GM23338 (cell line): ENCODE measurements around the gene SPAG16. TPM values are rescaled to one million over a fixed set of nuclear protein-coding genes. Genes with fewer than 3 reads are reported as not detected.

Experiments
- ATAC-seq: fragments of 200-7000 bp; cut with Tn5 transposase; 3 replicates; pipeline ENCODE4 v1.9.1; 2020
- DNase-seq: peaks from one replicate; pipeline ENCODE4 v3.0.0-alpha.2; 2015; ENCODE audit warnings: low spot score
- H2AFZ ChIP-seq: fragments of 200-600 bp; sonication (generic); 2 replicates; pipeline ENCODE4 v1.8.0; 2016; ENCODE audit warnings: antibody characterized with exemption, mild to moderate bottlenecking, moderate library complexity
- H3F3A ChIP-seq: fragments of 200-600 bp; sonication (generic); replicated peaks from 2 replicates; pipeline ENCODE4 v1.8.0; 2017; ENCODE audit warnings: antibody characterized with exemption, mixed run types, low read depth
- H3K27ac ChIP-seq: fragments of 200-600 bp; sonication (generic); 2 replicates; pipeline ENCODE4 v1.6.1; 2016; ENCODE audit warnings: low read depth
- H3K27me3 ChIP-seq: fragments of 200-600 bp; sonication (generic); 2 replicates; pipeline ENCODE4 v1.8.0; 2016; ENCODE audit warnings: mild to moderate bottlenecking, mixed run types, moderate library complexity; ENCODE audit not compliant: insufficient read depth
- H3K36me3 ChIP-seq: fragments of 200-600 bp; sonication (generic); 2 replicates; pipeline ENCODE4 v1.8.0; 2016; ENCODE audit warnings: mild to moderate bottlenecking; ENCODE audit not compliant: insufficient read depth
- H3K4me1 ChIP-seq: fragments of 200-600 bp; sonication (generic); 2 replicates; pipeline ENCODE4 v1.8.0; 2016; ENCODE audit warnings: mild to moderate bottlenecking, moderate library complexity; ENCODE audit not compliant: insufficient read depth
- H3K4me2 ChIP-seq: fragments of 200-600 bp; sonication (generic); 2 replicates; pipeline ENCODE4 v1.7.1; 2017; ENCODE audit warnings: mixed run types
- H3K4me3 ChIP-seq: fragments of 200-600 bp; sonication (generic); 2 replicates; pipeline ENCODE4 v1.6.1; 2016; ENCODE audit warnings: mixed run types
- H3K79me2 ChIP-seq: fragments of 200-600 bp; sonication (generic); replicated peaks from 2 replicates; pipeline ENCODE4 v1.8.0; 2017; ENCODE audit warnings: mild to moderate bottlenecking; ENCODE audit not compliant: insufficient read depth
- H3K9me2 ChIP-seq: fragments of 200-600 bp; sonication (generic); 2 replicates; pipeline ENCODE4 v1.8.0; 2017; ENCODE audit not compliant: insufficient read depth
- H4K20me1 ChIP-seq: fragments of 200-600 bp; sonication (generic); replicated peaks from 2 replicates; pipeline ENCODE4 v1.8.0; 2017; ENCODE audit warnings: mild to moderate bottlenecking; ENCODE audit not compliant: insufficient read depth
- H3K27ac Mint-ChIP-seq: 2 replicates; pipeline ENCODE4 v1.8.0; 2020; ENCODE audit warnings: inconsistent platforms, mild to moderate bottlenecking, moderate library complexity, mixed read lengths
- H3K27me3 Mint-ChIP-seq: 3 replicates; pipeline ENCODE4 v1.8.0; 2022; ENCODE audit warnings: low read depth, mild to moderate bottlenecking, moderate library complexity, mixed read lengths, inconsistent platforms; ENCODE audit not compliant: insufficient read depth, poor library complexity
- H3K36me3 Mint-ChIP-seq: 3 replicates; pipeline ENCODE4 v1.8.0; 2021; ENCODE audit warnings: low read depth, mild to moderate bottlenecking, inconsistent platforms, moderate library complexity, mixed read lengths
- H3K4me1 Mint-ChIP-seq: 3 replicates; pipeline ENCODE4 v1.8.0; 2020; ENCODE audit warnings: mild to moderate bottlenecking, inconsistent platforms, mixed read lengths
- H3K4me3 Mint-ChIP-seq: 3 replicates; pipeline ENCODE4 v1.8.0; 2021; ENCODE audit warnings: moderate library complexity, mild to moderate bottlenecking, inconsistent platforms, mixed read lengths
- H3K9me3 Mint-ChIP-seq: 3 replicates; pipeline ENCODE4 v1.8.0; 2020; ENCODE audit warnings: moderate library complexity, mild to moderate bottlenecking, inconsistent platforms, mixed read lengths
- CREB1 ChIP-seq: fragments of 250-450 bp; sonication (Bioruptor Pico); IDR thresholded peaks from 2 replicates; pipeline ENCODE4 v1.5.0; 2020; ENCODE audit warnings: low read depth, mild to moderate bottlenecking, moderate library complexity
- ETS1 ChIP-seq: IDR thresholded peaks from 2 replicates; pipeline ENCODE4 v1.6.1; 2016; ENCODE audit warnings: antibody characterized with exemption
- EZH2 ChIP-seq: fragments of 200-600 bp; sonication (generic); IDR thresholded peaks from one replicate; pipeline ENCODE4 v1.8.0; 2017; ENCODE audit warnings: antibody characterized with exemption, mild to moderate bottlenecking, low read depth; ENCODE audit not compliant: unreplicated experiment
- EZH2phosphoT487 ChIP-seq: fragments of 200-600 bp; sonication (generic); IDR thresholded peaks from one replicate; pipeline ENCODE4 v1.8.1; 2018; ENCODE audit warnings: antibody characterized with exemption; ENCODE audit not compliant: unreplicated experiment
- JUNB ChIP-seq: IDR thresholded peaks from one replicate; pipeline ENCODE4 v1.6.1; 2016; ENCODE audit warnings: antibody characterized with exemption; ENCODE audit not compliant: unreplicated experiment
- NANOG ChIP-seq: IDR thresholded peaks from 2 replicates; pipeline ENCODE4 v1.6.1; 2016; ENCODE audit warnings: antibody characterized with exemption, borderline replicate concordance
- POLR2AphosphoS5 ChIP-seq: IDR thresholded peaks from 2 replicates; pipeline ENCODE4 v1.6.1; 2016; ENCODE audit warnings: antibody characterized with exemption, low read depth
- STAT1 ChIP-seq: IDR thresholded peaks from one replicate; pipeline ENCODE4 v1.6.1; 2016; ENCODE audit warnings: antibody characterized with exemption; ENCODE audit not compliant: unreplicated experiment
- ZNF114 ChIP-seq: fragments of 250-450 bp; sonication (Bioruptor Pico); IDR thresholded peaks from 2 replicates; pipeline ENCODE4 v1.5.0; 2020; ENCODE audit warnings: mild to moderate bottlenecking, moderate library complexity
- ZNF331 ChIP-seq: fragments of 250-450 bp; sonication (Bioruptor Pico); IDR thresholded peaks from 2 replicates; pipeline ENCODE4 v1.5.0; 2020; ENCODE audit warnings: low read depth, mild to moderate bottlenecking, moderate library complexity
- ZNF462 ChIP-seq: fragments of 250-450 bp; sonication (Bioruptor Pico); IDR thresholded peaks from 2 replicates; pipeline ENCODE4 v1.5.0; 2020; ENCODE audit warnings: mild to moderate bottlenecking, moderate library complexity
- polyA plus RNA-seq: library from polyadenylated mRNA; unstranded; fragments of >200 nt; fragmentation: Nextera tagmentation; extraction: Ambion mirVana; gene quantifications from 2 replicates; pipeline ENCODE4 v1.2.1, GENCODE V29; 2016
- total RNA-seq: library from RNA; depleted of rRNA; stranded (reverse); fragments of >200 nt; shearing (Covaris generic); gene quantifications from 2 replicates; pipeline ENCODE4 v1.2.3, GENCODE V29; 2014
- TF ChIP-seq, protein P1 (sequence below), 2 experiments: fragments of 200-600 bp in 1 of 2; sonication (generic) in 1 of 2; conservative IDR thresholded peaks; 2 replicates each; pipeline versions ENCODE4 v1.5.1 to v1.6.1; 2016 to 2017; ENCODE audit warnings: antibody characterized with exemption in 2 of 2, low read depth in 2 of 2, mild to moderate bottlenecking in 2 of 2, moderate library complexity in 1 of 2
- TF ChIP-seq, protein P2 (sequence below): IDR thresholded peaks from one replicate; pipeline ENCODE4 v1.6.1; 2018; ENCODE audit warnings: antibody characterized with exemption; ENCODE audit not compliant: unreplicated experiment

SPAG16 gene
- total and polyA plus RNA-seq, 2 experiments from 2014 or later = 19.7 to 47.8 TPM

DNA sequence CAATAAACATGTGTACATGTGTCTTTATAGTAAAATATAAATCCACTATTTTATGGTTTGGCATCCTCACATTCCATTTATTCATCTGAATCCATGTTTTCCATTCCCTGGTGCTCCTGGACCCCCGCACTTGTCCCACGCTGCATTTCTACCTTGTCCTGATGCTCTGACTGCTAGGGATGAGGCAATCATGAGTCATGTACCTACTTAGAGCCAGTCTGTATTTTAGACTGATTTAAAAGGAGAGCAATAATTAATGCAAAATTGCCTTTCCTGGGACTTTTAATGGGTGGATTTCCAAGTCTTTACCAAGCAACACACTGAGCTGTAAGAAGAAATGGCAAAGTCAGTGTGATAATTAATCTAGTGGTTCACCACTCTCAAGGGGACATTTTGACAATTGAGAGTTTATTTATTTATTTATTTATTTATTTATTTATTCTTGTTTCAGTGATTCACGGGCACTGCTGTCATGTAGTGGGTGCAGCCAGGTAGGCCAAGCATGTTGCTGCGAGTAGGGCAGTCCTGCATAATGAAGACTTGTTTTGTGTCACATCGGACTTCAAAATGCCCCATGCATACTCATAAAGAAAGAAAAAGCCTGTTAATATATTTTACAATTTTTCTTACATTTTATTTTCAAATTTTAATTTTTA, 707.3 kb downstream of the SPAG16 start:
- H3K36me3 Mint-ChIP-seq = no peaks in the 10 kb centered on the region
- H3K27ac Mint-ChIP-seq = no peak overlapping the region
- peaks cover 8% of the 10 kb centered on the region; the same call in 2 of the 3 replicates for H3K4me1 Mint-ChIP-seq
- no peak overlapping the region for H3K4me3 Mint-ChIP-seq
- no peaks in the 10 kb centered on the region for H3K27me3 Mint-ChIP-seq
- Histone ChIP-seq H4K20me1 (no peaks in the 10 kb centered on the region), H3K4me3 (no peak overlapping the region), H3K9me2 (no peaks in the 10 kb centered on the region; the same call in 1 of the 2 replicates), H2AFZ (no peak overlapping the region), H3K27ac (no peak overlapping the region), H3K4me2 (no peak overlapping the region), H3K4me1 (0 out of 2 replicates have a peak, but pooled peaks cover 5% of the 10 kb centered on the region), H3F3A (no peaks in the 10 kb centered on the region), H3K79me2 (no peaks in the 10 kb centered on the region), H3K36me3 (no peaks in the 10 kb centered on the region), H3K27me3 (no peaks in the 10 kb centered on the region)
- DNase-seq (no peak), ATAC-seq (no peak)
- no peak for TF ChIP-seq CREB1 (CRISPR knock-in tag)
- no peak for TF ChIP-seq POLR2AphosphoS5
- TF ChIP-seq, protein P1, sequence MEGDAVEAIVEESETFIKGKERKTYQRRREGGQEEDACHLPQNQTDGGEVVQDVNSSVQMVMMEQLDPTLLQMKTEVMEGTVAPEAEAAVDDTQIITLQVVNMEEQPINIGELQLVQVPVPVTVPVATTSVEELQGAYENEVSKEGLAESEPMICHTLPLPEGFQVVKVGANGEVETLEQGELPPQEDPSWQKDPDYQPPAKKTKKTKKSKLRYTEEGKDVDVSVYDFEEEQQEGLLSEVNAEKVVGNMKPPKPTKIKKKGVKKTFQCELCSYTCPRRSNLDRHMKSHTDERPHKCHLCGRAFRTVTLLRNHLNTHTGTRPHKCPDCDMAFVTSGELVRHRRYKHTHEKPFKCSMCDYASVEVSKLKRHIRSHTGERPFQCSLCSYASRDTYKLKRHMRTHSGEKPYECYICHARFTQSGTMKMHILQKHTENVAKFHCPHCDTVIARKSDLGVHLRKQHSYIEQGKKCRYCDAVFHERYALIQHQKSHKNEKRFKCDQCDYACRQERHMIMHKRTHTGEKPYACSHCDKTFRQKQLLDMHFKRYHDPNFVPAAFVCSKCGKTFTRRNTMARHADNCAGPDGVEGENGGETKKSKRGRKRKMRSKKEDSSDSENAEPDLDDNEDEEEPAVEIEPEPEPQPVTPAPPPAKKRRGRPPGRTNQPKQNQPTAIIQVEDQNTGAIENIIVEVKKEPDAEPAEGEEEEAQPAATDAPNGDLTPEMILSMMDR (conservative IDR thresholded peaks at IDR 0.05; ENCODE audit: low read depth in 2 of 2) = no peak
- no peak for TF ChIP-seq ZNF114 (CRISPR knock-in tag)
- no peak for TF ChIP-seq EZH2
- no peak for TF ChIP-seq NANOG
- TF ChIP-seq EZH2phosphoT487 = no peak
- no peak for TF ChIP-seq ZNF331 (CRISPR knock-in tag)
- TF ChIP-seq JUNB = no peak
- TF ChIP-seq ZNF462 (CRISPR knock-in tag) = no peak
- TF ChIP-seq STAT1 = no peak
- no peak for TF ChIP-seq ETS1
- TF ChIP-seq, protein P2, sequence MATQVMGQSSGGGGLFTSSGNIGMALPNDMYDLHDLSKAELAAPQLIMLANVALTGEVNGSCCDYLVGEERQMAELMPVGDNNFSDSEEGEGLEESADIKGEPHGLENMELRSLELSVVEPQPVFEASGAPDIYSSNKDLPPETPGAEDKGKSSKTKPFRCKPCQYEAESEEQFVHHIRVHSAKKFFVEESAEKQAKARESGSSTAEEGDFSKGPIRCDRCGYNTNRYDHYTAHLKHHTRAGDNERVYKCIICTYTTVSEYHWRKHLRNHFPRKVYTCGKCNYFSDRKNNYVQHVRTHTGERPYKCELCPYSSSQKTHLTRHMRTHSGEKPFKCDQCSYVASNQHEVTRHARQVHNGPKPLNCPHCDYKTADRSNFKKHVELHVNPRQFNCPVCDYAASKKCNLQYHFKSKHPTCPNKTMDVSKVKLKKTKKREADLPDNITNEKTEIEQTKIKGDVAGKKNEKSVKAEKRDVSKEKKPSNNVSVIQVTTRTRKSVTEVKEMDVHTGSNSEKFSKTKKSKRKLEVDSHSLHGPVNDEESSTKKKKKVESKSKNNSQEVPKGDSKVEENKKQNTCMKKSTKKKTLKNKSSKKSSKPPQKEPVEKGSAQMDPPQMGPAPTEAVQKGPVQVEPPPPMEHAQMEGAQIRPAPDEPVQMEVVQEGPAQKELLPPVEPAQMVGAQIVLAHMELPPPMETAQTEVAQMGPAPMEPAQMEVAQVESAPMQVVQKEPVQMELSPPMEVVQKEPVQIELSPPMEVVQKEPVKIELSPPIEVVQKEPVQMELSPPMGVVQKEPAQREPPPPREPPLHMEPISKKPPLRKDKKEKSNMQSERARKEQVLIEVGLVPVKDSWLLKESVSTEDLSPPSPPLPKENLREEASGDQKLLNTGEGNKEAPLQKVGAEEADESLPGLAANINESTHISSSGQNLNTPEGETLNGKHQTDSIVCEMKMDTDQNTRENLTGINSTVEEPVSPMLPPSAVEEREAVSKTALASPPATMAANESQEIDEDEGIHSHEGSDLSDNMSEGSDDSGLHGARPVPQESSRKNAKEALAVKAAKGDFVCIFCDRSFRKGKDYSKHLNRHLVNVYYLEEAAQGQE = no peak
- no peaks in the 10 kb centered on the region for H3K9me3 Mint-ChIP-seq
